Anterior cingulate cortex (tissue), 58 donors: ENCODE data around the gene EYA2.
"Not testable (repeated sequence)": the region's sequence is repeated elsewhere in the genome, so short reads cannot be mapped to it uniquely, and the experiment has no call there.

Source experiments
- DNase-seq, 58 donors: peaks; one replicate each; lab custom pipeline; 2025; lab: John Stamatoyannopoulos, UW

Gene EYA2

GRCh38 chr20:46951405-46951804 lies 56.8 kb downstream of the EYA2 start:
- DNase-seq, result no peak

- no peak for DNase-seq
Measured at GRCh38 chr20:46951840-46952497, 57.3 kb downstream of the EYA2 start.

- no peak for DNase-seq
Measured at GRCh38 chr20:46953596-46953995, 59.0 kb downstream of the EYA2 start.

GRCh38 chr20:46954490-46955038 lies 59.9 kb downstream of the EYA2 start:
- no peak for DNase-seq

GRCh38 chr20:46955601-46956556 lies 61.2 kb downstream of the EYA2 start:
- no peak for DNase-seq

GRCh38 chr20:46959081-46959692 lies 64.5 kb downstream of the EYA2 start:
- DNase-seq, result no peak

GRCh38 chr20:46959821-46960220 lies 65.2 kb downstream of the EYA2 start:
- no peak for DNase-seq

GRCh38 chr20:46960536-46960935 lies 65.9 kb downstream of the EYA2 start:
- no peak for DNase-seq

GRCh38 chr20:46961968-46962367 lies 67.3 kb downstream of the EYA2 start:
- DNase-seq, result not testable (repeated sequence)

- DNase-seq, result no peak
Measured at GRCh38 chr20:46962452-46963195, 68.0 kb downstream of the EYA2 start.

- DNase-seq, result no peak
Measured at GRCh38 chr20:46963196-46963529, 68.5 kb downstream of the EYA2 start.

GRCh38 chr20:46963758-46964617 lies 69.3 kb downstream of the EYA2 start:
- DNase-seq, result no peak

- no peak for DNase-seq
Measured at GRCh38 chr20:46964618-46965455, 70.2 kb downstream of the EYA2 start.

- DNase-seq, result no peak
Measured at GRCh38 chr20:46965477-46965876, 70.8 kb downstream of the EYA2 start.

GRCh38 chr20:46967646-46968045 lies 73.0 kb downstream of the EYA2 start:
- no peak for DNase-seq

GRCh38 chr20:46970937-46971630 lies 76.4 kb downstream of the EYA2 start:
- peak in 12 of 58 donors; percentile 1 to 40 (median 10) for DNase-seq

- DNase-seq, result no peak
Measured at GRCh38 chr20:46973766-46974165, 79.1 kb downstream of the EYA2 start.
